Fibroblast of mammary gland (primary cell): ENCODE results near the gene PCDHGB2.

Experiments used
- DNase-seq: peaks from one replicate; pipeline ENCODE4 v3.0.0-alpha.2; 2010; ENCODE audit warnings: low read depth
- H3K4me3 ChIP-seq: 2 replicates; pipeline ENCODE4 v1.5.1; 2011; ENCODE audit warnings: low read depth, mild to moderate bottlenecking, low read length, moderate library complexity; ENCODE audit not compliant: control insufficient read depth
- TF ChIP-seq, protein P1 (sequence below): conservative IDR thresholded peaks from 2 replicates; pipeline ENCODE4 v1.5.1; 2011; ENCODE audit warnings: low read depth, low read length, inconsistent platforms; ENCODE audit not compliant: control insufficient read depth, insufficient read depth

The PCDHGB2 gene

DNA sequence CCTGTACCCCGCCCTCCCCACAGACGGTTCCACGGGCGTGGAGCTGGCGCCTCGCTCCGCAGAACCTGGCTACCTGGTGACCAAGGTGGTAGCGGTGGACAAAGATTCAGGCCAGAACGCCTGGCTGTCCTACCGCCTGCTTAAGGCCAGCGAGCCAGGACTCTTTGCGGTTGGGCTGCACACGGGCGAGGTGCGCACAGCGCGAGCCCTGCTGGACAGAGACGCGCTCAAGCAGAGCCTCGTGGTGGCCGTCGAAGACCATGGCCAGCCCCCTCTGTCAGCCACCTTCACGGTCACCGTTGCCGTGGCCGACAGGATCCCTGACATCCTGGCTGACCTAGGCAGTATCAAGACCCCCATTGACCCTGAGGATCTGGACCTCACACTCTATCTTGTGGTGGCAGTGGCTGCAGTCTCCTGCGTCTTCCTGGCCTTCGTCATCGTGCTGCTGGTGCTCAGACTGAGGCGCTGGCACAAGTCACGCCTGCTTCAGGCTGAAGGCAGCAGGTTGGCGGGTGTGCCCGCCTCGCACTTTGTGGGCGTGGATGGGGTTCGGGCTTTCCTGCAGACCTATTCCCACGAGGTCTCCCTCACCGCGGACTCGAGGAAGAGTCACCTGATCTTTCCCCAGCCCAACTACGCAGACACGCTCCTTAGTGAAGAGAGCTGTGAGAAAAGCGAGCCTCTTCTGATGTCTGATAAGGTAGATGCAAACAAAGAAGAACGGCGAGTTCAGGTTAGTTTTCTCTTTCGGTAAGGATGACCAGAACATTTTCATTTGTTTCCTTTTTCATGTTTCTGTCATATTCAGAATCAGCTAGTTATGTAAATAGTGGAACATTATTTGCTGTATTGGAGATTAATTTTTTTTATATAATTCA is 6.5 kb downstream of the PCDHGB2 start:
- no peak for DNase-seq
- H3K4me3 ChIP-seq = no peak overlapping the region
- TF ChIP-seq, protein P1, sequence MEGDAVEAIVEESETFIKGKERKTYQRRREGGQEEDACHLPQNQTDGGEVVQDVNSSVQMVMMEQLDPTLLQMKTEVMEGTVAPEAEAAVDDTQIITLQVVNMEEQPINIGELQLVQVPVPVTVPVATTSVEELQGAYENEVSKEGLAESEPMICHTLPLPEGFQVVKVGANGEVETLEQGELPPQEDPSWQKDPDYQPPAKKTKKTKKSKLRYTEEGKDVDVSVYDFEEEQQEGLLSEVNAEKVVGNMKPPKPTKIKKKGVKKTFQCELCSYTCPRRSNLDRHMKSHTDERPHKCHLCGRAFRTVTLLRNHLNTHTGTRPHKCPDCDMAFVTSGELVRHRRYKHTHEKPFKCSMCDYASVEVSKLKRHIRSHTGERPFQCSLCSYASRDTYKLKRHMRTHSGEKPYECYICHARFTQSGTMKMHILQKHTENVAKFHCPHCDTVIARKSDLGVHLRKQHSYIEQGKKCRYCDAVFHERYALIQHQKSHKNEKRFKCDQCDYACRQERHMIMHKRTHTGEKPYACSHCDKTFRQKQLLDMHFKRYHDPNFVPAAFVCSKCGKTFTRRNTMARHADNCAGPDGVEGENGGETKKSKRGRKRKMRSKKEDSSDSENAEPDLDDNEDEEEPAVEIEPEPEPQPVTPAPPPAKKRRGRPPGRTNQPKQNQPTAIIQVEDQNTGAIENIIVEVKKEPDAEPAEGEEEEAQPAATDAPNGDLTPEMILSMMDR = no peak

DNA sequence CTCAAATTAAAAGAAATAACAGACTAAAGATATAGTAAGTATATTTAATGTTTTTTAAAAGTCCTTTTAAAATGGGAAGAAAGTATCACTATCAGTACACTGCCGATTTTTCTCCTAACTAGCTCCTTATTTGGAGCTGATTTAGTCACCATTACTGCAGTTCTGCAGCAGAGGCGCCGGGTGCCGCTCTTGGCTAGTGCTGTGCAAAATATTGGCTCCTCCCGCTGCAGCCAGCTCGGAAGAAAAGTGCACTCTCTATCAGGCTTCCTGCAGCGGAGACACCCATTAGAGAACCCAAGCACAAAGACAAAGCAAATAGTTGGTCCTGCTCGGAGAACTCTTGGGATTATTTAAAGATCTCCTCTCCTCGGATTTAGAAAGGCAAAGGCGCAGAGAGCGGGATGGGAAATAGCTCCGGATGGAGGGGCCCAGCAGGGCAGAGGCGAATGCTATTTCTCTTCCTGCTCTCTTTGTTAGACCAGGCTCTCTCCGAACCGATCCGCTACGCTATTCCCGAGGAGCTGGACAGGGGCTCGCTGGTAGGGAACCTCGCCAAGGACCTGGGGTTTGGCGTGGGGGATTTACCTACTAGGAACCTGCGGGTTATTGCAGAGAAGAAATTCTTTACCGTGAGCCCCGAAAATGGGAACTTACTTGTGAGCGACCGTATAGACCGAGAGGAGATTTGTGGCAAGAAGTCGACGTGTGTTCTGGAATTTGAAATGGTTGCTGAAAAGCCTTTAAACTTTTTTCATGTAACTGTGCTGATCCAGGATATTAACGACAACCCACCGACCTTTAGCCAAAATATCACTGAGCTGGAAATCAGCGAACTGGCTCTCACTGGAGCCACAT is 10.4 kb downstream of the PCDHGB2 start, which contains the start of gene PCDHGB3:
Gene PCDHGB3 (plus strand): TSS at position 249 of the 855 bp plus-strand sequence. CDS start 153 bp downstream, at position 402.
- TF ChIP-seq, protein P1 = peak; percentile 44
- peak; percentile 56 for DNase-seq
- peak within 1 kb of the TSS; percentile 22 for H3K4me3 ChIP-seq

DNA sequence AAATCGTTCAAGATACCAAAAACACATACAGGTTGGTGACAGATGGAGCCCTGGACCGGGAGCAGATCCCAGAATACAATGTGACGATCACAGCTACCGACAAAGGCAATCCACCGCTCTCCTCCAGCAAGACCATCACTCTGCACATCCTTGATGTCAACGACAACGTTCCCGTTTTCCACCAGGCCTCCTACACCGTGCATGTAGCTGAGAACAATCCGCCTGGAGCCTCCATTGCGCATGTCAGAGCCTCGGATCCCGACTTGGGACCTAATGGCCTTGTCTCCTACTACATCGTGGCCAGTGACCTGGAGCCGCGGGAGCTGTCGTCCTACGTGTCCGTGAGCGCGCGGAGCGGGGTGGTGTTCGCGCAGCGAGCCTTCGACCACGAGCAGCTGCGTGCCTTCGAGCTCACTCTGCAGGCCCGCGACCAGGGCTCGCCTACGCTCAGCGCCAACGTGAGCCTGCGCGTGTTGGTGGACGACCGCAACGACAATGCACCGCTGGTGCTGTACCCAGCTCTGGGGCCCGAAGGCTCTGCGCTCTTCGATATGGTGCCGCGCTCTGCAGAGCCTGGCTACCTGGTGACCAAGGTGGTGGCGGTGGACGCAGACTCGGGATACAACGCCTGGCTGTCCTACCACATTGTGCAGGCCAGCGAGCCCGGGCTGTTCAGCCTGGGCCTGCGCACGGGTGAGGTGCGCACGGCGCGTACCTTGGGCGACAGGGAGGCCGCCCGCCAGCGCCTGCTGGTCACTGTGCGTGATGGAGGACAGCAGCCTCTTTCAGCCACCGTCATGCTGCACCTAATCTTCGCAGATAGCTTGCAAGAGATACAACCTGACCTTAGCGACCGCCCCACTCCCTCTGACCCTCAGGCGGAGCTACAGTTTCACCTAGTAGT is 12.0 kb downstream of the PCDHGB2 start:
- H3K4me3 ChIP-seq = no peak overlapping the region

DNA sequence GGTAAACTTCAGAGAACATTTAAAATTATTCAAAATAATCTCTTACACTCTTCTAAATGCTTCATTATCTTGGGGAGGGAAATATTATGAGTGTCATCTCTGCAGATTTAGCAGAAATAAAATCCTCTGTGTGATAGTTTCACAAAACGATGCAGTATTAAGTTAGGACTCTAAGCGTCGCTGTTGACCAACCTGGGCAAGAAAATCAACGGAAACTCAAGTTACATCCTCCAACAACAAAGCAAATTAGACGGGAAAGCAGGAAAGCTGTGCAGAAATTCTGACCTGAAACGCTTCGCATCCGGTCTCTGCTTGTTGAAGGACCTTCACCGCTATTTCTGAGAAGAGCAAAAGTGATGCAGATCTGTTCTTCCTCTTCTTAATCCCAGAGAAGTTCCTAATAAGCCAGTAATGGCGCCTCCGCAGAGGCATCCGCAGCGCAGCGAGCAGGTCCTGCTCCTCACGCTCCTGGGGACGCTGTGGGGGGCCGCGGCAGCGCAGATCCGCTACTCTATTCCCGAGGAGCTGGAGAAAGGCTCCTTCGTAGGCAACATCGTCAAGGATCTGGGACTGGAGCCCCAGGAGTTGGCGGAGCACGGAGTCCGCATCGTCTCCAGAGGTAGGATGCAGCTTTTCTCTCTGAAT is 14.0 kb downstream of the PCDHGB2 start, which contains the start of gene PCDHGA6:
Gene PCDHGA6 (plus strand): TSS at position 219 of the 645 bp plus-strand sequence. CDS start 193 bp downstream, at position 412.
- DNase-seq = peak; percentile 50
- TF ChIP-seq, protein P1 = peak; percentile 64
- peak within 1 kb of the TSS; percentile 44 for H3K4me3 ChIP-seq

More for the DNA sequence above, 12.0 kb downstream of the PCDHGB2 start:
- TF ChIP-seq, protein P1 = no peak
- DNase-seq = no peak

DNA sequence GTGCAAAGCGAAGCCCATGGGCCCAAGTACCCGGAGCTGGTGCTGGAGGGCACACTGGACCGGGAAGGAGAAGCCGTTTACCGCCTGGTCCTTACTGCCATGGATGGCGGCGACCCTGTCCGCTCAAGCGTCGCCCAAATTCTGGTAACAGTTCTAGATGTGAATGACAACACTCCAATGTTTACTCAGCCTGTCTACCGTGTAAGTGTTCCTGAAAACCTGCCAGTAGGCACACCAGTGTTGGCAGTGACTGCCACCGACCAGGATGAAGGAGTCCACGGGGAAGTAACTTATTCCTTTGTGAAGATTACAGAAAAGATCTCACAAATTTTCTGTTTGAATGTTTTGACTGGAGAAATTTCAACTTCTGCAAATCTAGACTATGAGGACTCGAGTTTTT is 14.8 kb downstream of the PCDHGB2 start:
- H3K4me3 ChIP-seq = no peak overlapping the region
- TF ChIP-seq, protein P1 = no peak
- DNase-seq = no peak
